ENCODE results near the gene PNPLA6.

DNA sequence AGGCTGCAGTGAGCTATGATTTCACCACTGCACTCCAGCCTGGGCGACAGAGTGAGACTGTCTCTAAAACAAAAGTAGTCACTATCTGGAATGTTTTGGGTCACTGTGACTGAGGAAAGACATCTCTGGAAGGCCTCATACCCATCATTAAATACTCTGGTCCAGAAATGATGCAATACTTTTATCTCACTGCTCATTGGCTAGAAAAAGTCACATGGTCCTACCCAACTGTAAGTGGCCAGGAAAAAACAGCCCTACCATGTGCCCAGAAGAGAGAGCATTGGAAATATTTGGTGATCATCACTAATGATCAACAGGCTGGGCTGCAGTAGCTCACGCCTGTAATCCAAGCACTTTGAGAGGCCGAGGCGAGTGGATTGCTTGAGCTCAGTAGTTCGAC, 29.8 kb downstream of the PNPLA6 start:
- TF ChIP-seq, protein P1, sequence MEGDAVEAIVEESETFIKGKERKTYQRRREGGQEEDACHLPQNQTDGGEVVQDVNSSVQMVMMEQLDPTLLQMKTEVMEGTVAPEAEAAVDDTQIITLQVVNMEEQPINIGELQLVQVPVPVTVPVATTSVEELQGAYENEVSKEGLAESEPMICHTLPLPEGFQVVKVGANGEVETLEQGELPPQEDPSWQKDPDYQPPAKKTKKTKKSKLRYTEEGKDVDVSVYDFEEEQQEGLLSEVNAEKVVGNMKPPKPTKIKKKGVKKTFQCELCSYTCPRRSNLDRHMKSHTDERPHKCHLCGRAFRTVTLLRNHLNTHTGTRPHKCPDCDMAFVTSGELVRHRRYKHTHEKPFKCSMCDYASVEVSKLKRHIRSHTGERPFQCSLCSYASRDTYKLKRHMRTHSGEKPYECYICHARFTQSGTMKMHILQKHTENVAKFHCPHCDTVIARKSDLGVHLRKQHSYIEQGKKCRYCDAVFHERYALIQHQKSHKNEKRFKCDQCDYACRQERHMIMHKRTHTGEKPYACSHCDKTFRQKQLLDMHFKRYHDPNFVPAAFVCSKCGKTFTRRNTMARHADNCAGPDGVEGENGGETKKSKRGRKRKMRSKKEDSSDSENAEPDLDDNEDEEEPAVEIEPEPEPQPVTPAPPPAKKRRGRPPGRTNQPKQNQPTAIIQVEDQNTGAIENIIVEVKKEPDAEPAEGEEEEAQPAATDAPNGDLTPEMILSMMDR (IDR thresholded peaks at IDR 0.05) = no peak
- no peak for TF ChIP-seq POLR2A (IDR thresholded peaks at IDR 0.05)

Data from heart left ventricle (tissue), 13 donors.